ENCODE data around the gene KHDC3L. TPM values are rescaled to one million over a fixed set of nuclear protein-coding genes. Genes with fewer than 3 reads are reported as not detected.

KHDC3L gene
- total and polyA plus RNA-seq, 10 of the 15 experiments (the other 5 are each of a cell fraction or from before 2014, with no cell fraction given): not detected

- Histone ChIP-seq H3K9me3 (replicated peaks; ENCODE audit: control insufficient read depth, insufficient read depth, low read length) (no peaks in the 10 kb centered on the region), H3K36me3 (ENCODE audit: control insufficient read depth in 2 of 2, insufficient read depth in 2 of 2, low read length in 1 of 2) (no peaks in the 10 kb centered on the region), H3K4me1 (ENCODE audit: control insufficient read depth, insufficient read depth, low read length) (no peaks in the 10 kb centered on the region), H3K4me3 (no peak overlapping the region), H3K4me2 (ENCODE audit: control insufficient read depth, insufficient read depth) (no peak overlapping the region), H2AFZ (ENCODE audit: control insufficient read depth, low read depth, low read length) (no peak overlapping the region), H4K20me1 (ENCODE audit: control insufficient read depth, insufficient read depth) (no peaks in the 10 kb centered on the region), H3K9ac (ENCODE audit: control insufficient read depth, insufficient read depth, low read length) (no peak overlapping the region), H3K79me2 (ENCODE audit: control insufficient read depth, insufficient read depth, low read length) (no peaks in the 10 kb centered on the region), H3K27ac (ENCODE audit: control insufficient read depth, insufficient read depth) (no peak overlapping the region), H3K27me3 (replicated peaks in 1 of 2; ENCODE audit: control insufficient read depth in 2 of 2, insufficient read depth in 2 of 2, low read length in 1 of 2) (no peaks in the 10 kb centered on the region)
- in situ Hi-C loops (cut with MboI): no loop called here
- SMC1A ChIA-PET (ENCODE audit: uncharacterized antibody, unreplicated experiment): no interaction called here
- TF ChIP-seq IRF3 (IDR thresholded peaks at IDR 0.05) (no peak), POU2F2 (IDR thresholded peaks at IDR 0.05; ENCODE audit: borderline replicate concordance, low read depth, low read length) (no peak), IKZF2 (IDR thresholded peaks at IDR 0.05) (no peak), MAX (IDR thresholded peaks at IDR 0.05; ENCODE audit: low read depth, low read length) (no peak), HDAC2 (IDR thresholded peaks at IDR 0.05) (no peak), CHD4 (IDR thresholded peaks at IDR 0.05) (no peak), CREB1 (IDR thresholded peaks at IDR 0.05; ENCODE audit: low read depth) (no peak), BRCA1 (IDR thresholded peaks at IDR 0.05; ENCODE audit: low read depth, low read length) (no peak)
- BruUV-seq (replicated peaks): no TSS peak
- POLR2A ChIA-PET: no interaction called here
- no peak for DNase-seq (ENCODE audit: low read depth, low spot score)
- RAD21 ChIA-PET (ENCODE audit: unreplicated experiment): no interaction called here
- FAIRE-seq: no peak
- WGBS (ENCODE audit: insufficient coverage, insufficient replicate concordance, low lambda C conversion rate, missing lambda C conversion rate): 82% methylated on average over 3 of the region's 3 CpGs
- CTCF ChIA-PET: no interaction called here
- intact Hi-C loops (cut with micrococcal nuclease; ENCODE audit: unreplicated experiment): no loop called here
- ATAC-seq: no peak
Observed at GRCh38 chr6:73393278-73393677, 30.8 kb downstream of the KHDC3L start.

Measured in GM12878 (cell line).